ENCODE data around the gene CRABP1. TPM values are rescaled to one million over a fixed set of nuclear protein-coding genes. Genes with fewer than 3 reads are reported as not detected.
"Not testable (repeated sequence)": the region's sequence is repeated elsewhere in the genome, so short reads cannot be mapped to it uniquely, and the experiment has no call there.

CRABP1 gene
- total RNA-seq, 1 donor from 2014 or later = 10.5 TPM

GRCh38 chr15:78380143-78380542, 40.0 kb downstream of the CRABP1 start:
- not testable (repeated sequence) for DNase-seq

GRCh38 chr15:78382114-78382880, 42.1 kb downstream of the CRABP1 start:
- no peak for DNase-seq

DNA sequence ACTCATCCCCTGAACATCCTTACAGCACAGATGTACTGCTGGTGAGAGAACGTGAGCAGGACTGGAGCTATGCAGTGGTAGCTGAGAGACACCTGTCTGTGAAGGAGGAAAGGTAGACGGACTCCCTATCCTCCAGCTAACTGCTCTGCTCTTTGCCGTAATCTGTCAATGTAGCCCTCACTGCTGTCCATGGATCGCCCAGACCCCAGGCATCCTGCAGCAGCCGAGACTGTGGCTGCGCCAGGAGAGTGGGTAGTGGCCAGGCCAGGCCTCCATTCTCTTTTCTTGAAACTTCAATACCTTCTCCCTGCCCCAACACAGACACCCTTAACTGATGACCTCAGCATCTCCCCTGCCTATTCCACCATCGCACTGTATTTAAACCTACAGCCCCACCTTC, 44.5 kb downstream of the CRABP1 start:
- DNase-seq = no peak

DNA sequence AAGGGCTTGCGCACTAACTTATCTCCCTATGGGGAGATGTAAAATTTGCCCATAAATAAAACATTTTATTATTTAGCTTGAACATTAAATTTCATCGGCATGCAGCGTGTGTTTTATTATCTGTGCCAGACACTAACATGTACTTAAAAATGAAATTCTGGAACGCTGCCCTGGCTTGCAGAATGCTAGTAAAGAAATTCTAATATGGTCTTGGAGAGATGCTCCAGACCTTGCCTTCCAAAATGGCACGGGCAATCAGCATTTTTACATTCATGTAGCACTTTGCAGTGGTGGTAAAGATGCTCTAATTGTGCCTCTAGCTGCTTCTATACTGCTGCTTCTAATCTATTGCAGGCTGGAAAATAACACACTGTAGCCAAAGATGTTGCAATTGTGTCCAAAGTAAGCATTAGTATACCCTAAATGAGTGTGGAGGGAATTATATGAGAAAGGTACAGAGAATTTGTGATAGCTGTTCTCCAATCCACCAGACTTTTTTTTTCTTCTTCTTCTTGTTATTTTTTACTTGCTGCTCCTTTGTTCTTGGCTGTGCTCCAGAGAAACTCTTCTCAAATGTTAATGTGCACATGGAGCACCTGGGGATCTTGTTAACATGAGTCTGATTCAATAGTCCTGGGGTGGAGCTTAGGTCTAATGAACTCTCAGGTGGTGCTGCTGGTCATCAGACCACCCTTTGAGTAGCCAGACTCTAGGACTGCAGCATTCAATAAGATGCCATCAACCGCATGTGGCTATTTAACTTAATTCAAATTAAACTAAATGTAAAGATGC, 47.3 kb downstream of the CRABP1 start:
- DNase-seq = no peak

DNA sequence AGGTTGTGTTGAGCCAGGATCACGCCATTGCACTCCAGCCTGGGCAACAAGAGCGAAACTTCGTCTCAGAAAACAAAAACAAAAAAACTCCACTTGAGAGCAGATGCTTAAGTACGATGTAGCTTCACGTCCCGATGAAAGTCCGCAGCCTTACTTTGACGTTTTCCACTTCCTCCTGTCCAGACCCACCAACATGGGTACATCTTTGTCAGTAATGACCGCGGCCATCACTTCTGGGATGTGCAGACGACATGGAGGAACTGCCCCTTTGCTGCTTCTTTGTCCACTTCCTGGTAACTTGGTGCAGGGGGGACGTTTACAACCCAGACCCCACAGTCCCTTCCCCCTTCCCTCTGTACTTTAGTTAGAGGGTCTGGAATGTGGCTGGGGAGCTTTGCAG, 48.7 kb downstream of the CRABP1 start:
- DNase-seq = no peak

GRCh38 chr15:78389322-78389721, 49.2 kb downstream of the CRABP1 start:
- no peak for DNase-seq

DNA sequence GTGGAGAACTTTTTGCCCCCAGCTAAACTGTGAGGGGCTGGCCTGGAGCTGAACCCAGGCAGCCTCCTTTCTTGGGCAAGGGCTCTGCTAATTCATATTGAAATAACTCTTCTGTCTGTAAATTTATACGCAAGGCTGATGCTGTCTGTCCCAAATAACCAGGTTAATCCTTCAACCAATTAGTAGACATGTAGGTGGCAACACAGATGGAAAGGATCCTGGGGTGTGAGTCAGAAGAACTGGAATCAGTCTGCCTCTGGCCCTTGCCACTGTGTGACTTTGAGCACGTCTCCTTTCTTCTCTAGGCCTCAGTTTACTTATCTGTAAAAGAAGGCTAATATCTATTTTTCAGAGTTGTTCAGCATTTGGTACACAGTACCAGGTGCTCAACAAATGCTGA, 49.6 kb downstream of the CRABP1 start:
- no peak for DNase-seq

DNA sequence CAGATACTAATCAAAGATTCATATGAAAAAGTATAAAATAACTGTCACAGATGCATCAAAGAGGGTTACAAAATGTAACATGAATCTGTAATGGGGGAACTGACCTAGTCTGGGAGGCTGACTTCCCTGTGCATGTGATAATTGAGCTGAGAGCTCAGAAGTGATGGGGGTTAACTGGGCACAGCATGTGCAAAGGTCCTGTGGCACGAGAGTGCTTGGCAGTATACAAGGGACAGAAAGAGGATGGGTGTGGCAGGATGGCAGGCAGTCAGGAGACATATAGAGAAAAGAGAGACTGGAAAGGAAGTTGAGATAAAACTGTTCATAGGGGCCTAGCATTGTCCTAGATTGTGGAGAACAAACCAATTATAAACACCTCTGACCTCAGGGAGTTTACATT, 50.1 kb downstream of the CRABP1 start:
- no peak for DNase-seq

DNA sequence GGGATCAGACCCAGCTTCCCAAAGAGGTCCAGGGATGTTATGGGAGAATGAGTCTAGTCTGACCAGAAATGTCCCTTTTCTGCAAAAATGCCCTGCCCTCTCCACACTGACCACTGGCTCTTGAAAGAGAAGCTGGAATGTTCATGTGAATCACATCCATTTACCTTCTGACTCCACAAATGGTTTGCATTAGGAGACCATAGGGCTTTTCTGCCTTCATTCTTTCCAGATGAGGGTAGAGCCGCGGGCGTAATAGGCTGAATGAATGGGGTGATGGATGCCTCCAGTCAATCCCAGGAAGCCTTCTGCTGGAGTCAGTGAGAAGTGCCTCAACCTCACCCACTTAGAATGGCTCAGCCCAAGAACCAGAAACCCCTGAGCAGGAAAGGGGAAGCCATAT, 50.7 kb downstream of the CRABP1 start:
- no peak for DNase-seq

DNA sequence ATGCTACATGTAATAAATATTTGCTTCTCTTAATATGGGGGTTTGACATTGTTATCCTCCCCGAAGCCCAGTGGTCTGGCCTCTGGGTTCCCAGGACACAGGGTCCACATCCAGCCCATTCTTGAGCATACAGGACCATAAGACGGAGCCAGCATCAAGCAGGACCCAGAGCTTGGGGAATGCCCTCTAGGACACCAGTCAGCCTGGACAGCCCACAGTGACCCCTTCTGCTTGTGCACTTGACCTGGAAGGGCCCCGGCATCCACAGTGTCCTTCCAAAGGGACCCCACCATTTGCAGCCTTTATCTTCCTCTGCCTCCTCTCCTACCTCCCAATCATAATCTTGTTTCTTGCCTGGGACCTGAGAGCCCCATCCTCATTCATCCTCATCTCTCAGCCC, 51.6 kb downstream of the CRABP1 start:
- DNase-seq = no peak

DNA sequence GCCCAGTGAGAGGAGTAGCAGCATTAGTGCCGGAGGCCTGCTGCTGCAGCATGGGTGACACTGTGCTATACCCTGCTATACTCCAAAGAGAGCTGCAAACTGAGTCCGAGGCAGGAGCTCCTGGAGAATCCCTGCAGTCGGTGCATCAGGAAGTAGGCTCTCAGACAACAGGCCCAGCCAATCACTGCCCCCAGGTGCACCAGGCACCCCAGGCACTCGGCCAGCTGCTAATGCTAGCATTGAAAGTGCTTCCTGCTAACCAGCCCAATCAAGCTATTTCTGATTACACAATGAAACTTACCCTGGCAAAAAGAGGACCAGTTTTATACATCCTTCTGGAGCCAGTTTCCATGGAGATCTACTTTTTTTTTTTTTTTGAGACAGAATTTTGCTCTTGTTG, 52.3 kb downstream of the CRABP1 start:
- no peak for DNase-seq

GRCh38 chr15:78393137-78393536, 53.0 kb downstream of the CRABP1 start:
- DNase-seq = no peak

- no peak for DNase-seq
Observed at GRCh38 chr15:78394026-78394425, 53.9 kb downstream of the CRABP1 start.

DNA sequence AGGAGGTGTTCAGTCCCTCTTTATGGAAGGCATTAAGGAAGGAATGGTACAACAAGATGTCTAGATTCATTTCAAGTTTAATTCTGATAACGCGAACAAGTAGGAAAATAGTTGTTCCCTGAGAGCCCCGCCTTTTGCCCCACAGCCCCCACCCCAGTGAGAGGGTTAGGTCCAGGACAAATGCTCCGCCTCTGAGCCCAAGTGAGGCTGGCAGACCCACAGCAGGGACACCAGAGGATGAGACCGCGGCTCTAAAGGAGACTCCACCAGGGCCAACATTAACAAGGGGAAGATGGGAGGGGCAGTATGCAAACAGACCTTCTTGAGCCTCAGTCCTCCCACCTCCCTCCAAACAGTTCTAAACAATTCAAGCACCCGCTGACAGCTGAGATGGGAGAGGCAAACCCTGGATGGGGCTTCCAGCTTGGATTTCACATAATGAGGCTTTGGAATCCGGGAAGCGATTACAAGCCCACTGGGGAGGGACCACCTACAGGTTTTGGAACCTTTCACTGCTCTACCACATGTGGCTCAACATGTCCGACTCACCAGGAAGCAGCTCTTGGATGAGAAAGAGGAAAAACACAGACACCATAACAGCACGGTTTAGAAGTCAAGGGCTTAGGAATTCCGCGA, 54.9 kb downstream of the CRABP1 start:
- no peak for DNase-seq

DNA sequence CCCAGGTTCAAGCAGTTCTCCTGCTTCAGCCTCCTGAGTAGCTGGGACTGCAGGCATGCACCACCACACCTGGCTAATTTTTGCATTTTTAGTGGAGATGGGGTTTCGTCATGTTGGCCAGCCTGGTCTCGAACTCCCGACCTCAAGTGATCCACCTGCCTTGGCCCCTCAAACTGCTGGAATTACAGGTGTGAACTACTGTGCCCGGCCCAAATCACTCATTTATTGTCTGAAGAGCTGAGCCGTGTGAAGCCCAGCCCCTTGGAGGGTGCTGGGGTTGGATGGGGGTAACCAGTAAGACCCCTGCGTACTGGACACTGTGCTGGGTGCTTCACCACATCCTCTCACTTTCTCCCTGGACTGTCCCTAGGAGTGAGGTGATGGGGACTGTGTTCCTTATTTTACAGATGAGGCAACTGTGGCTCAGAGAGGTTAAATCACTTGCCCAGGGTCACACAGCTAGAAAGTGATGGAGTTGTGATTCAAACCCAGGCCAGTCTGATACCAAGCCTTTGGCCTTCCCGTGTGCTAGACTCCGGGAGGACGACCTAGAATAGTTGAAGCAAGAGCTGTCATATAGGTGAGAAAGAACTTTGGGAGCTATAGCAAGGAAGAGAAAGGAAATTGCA, 56.1 kb downstream of the CRABP1 start:
- no peak for DNase-seq

- DNase-seq = no peak
Observed at GRCh38 chr15:78396976-78397375, 56.8 kb downstream of the CRABP1 start.

DNA sequence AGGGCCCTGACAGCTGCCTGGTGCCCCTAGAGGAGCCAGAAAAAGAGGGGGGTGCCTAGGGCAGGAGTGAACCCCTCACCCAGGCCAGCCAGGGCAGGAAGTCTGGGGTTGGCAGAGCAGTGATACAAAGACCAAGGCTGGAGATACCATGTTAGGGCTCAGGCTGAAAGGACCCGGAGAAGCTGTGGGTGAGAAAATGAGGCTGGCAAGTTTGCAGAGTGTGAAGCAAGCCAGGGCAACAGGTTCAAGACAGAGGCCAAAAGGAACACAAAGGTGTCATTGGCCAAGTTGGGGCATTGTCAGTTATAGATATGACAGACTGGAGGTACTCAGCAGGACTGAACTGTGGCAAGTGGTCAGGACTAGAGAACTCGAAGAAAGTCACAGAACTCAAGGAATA, 57.2 kb downstream of the CRABP1 start:
- DNase-seq = no peak

Small RNA genes within 50 kb of the gene (small RNA-seq; reads per million reads assigned to genes)
- gene AC090607.5 = not detected

Other genes starting within 250 kb of the CRABP1 start
- gene SH2D7, start 247.8 kb upstream of the CRABP1 start, total RNA-seq = not detected
- 18.4 TPM for gene CIB2, start 208.9 kb upstream of the CRABP1 start, total RNA-seq
- gene IDH3A, start 191.0 kb upstream of the CRABP1 start, total RNA-seq = 41.6 TPM
- 5.0 TPM for gene ACSBG1, start 105.8 kb upstream of the CRABP1 start, total RNA-seq
- gene DNAJA4, start 75.8 kb upstream of the CRABP1 start, total RNA-seq = 30.4 TPM
- 55.4 TPM for gene SKIC8, start 40.7 kb upstream of the CRABP1 start, total RNA-seq
- gene IREB2, start 97.9 kb downstream of the CRABP1 start, total RNA-seq = 76.9 TPM
- gene HYKK, start 167.2 kb downstream of the CRABP1 start, total RNA-seq = 1.2 TPM
- 121 TPM for gene PSMA4, start 200.1 kb downstream of the CRABP1 start, total RNA-seq
- 4.8 TPM for gene CHRNA5, start 225.2 kb downstream of the CRABP1 start, total RNA-seq